ENCODE data around the gene ZC3H18. TPM values are rescaled to one million over a fixed set of nuclear protein-coding genes. Genes with fewer than 3 reads are reported as not detected.

The ZC3H18 gene
- total RNA-seq, 1 experiment from 2014 or later: 7.9 TPM

GRCh38 chr16:88678224-88678979, 108.2 kb downstream of the ZC3H18 start:
- no peak for DNase-seq (ENCODE audit: low read depth)

GRCh38 chr16:88680554-88681083, 110.4 kb downstream of the ZC3H18 start:
- DNase-seq (ENCODE audit: low read depth): no peak

- DNase-seq (ENCODE audit: low read depth): no peak
Measured at GRCh38 chr16:88681084-88681680, 111.0 kb downstream of the ZC3H18 start.

Other genes starting within 250 kb of the ZC3H18 start
- 0.12 and 0.39 TPM in 2 replicates for gene ZNF469, start 187.4 kb upstream of the ZC3H18 start, total RNA-seq (2014; rRNA removed; shearing (Covaris generic))
- gene ZFPM1, start 117.1 kb upstream of the ZC3H18 start, total RNA-seq (2014; rRNA removed; shearing (Covaris generic)): 0.88 and 1.1 TPM in 2 replicates
- not detected in 2 replicates for gene IL17C, start 68.2 kb downstream of the ZC3H18 start, total RNA-seq (2014; rRNA removed; shearing (Covaris generic))
- 30.9 and 40.5 TPM in 2 replicates for gene CYBA, start 80.7 kb downstream of the ZC3H18 start, total RNA-seq (2014; rRNA removed; shearing (Covaris generic))
- 27.8 and 31.3 TPM in 2 replicates for gene MVD, start 92.7 kb downstream of the ZC3H18 start, total RNA-seq (2014; rRNA removed; shearing (Covaris generic))
- not detected in 2 replicates for gene SNAI3, start 116.1 kb downstream of the ZC3H18 start, total RNA-seq (2014; rRNA removed; shearing (Covaris generic))
- 10.6 and 16.0 TPM in 2 replicates for gene RNF166, start 136.0 kb downstream of the ZC3H18 start, total RNA-seq (2014; rRNA removed; shearing (Covaris generic))
- gene CTU2, start 136.1 kb downstream of the ZC3H18 start, total RNA-seq (2014; rRNA removed; shearing (Covaris generic)): 13.2 and 13.4 TPM in 2 replicates
- gene PIEZO1, start 214.8 kb downstream of the ZC3H18 start, total RNA-seq (2014; rRNA removed; shearing (Covaris generic)): 76.4 and 91.5 TPM in 2 replicates
- gene CDT1, start 233.4 kb downstream of the ZC3H18 start, total RNA-seq (2014; rRNA removed; shearing (Covaris generic)): 32.2 and 35.2 TPM in 2 replicates
- gene APRT, start 241.5 kb downstream of the ZC3H18 start, total RNA-seq (2014; rRNA removed; shearing (Covaris generic)): 122 and 184 TPM in 2 replicates

Data from RPMI7951 (cell line).